HG03060 (cell line): Measurements from ENCODE around the gene SPX.
A peak's percentile ranks its signal among the peaks of the same experiment; 100 is the strongest.

Experiments used
- ATAC-seq: cut with Tn5 transposase; IDR thresholded peaks from one replicate; pipeline ENCODE4 v1.9.1; 2021; ENCODE audit warnings: low read depth, moderate number of reproducible peaks; ENCODE audit not compliant: unreplicated experiment

SPX gene, protein sequence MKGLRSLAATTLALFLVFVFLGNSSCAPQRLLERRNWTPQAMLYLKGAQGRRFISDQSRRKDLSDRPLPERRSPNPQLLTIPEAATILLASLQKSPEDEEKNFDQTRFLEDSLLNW

DNA sequence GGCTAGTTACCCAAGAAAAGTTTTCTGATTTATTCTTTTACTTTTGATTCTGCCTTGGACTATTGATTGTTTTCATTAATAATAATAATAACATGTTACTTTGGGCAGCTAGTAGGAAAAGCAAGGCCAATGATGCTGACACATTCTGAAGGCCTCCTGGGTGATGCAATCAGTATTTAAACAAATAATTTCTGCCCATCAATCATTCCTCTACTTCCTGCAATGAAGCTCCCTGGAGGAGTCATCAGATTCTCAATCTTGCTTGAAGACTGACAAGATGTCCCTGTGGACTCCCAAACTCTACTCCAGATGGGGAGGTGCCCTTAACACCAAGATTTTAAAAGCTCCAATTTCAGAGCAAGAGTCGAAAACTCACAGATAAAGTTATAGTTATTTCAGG is at the start of gene SPX:
SPX (plus strand) TSS at position 244 of the 400 bp plus-strand sequence. CDS start 177 bp downstream, outside the sequence.
- ATAC-seq, result no peak

DNA sequence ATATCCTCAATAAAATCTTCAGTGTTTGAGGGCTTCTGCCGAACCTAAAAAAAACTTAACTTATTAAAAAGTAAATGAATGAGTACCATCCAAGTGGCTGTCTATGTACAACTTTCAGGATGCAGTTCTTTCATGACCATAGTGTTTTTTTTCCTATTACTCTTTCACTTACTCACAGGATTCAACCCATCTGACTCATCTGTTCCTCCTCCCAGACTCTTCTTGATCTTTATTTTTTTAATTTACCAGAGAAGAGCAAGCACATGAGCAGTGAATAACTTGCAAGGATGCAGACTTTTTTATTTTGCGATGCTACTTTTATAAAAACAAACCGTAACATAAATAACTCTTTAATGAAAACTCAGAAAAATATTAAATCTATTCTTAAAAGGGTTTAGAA is 49.1 kb upstream of the SPX start:
- no peak for ATAC-seq

DNA sequence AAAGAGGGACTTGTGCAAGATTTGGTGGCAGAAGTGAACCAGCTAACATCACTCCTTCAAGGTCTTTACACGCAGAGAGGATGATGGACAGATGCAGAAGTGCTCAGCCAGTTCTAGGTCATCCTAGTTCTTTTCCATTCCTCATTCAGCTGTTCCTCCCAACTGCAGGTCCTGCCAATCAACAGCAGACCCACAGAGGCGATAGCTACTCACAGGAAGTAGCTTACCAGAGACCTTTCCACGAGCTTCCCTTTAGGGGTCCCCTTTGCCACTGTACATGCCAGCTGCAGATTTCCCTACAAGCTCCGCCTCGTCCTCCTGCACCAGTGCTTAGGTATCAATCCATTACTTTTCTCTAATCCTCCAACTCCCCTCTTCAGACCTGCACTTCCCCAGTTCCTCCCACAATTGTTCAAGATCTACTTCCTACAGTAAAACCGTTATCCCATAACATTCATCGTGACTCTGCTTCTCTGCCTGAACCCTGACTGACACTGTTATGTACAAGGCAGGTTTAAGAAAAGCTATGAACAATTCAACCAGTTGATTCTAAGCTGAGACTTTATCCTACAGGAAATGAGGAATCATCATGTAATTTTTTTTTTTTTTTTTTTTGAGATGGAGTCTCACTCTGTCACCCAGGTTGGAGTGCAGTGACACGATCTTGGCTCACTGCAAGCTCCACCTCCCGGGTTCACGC is 47.2 kb upstream of the SPX start:
- ATAC-seq, result no peak

- no peak for ATAC-seq
Measured at GRCh38 chr12:21483531-21483930, 42.6 kb upstream of the SPX start.

DNA sequence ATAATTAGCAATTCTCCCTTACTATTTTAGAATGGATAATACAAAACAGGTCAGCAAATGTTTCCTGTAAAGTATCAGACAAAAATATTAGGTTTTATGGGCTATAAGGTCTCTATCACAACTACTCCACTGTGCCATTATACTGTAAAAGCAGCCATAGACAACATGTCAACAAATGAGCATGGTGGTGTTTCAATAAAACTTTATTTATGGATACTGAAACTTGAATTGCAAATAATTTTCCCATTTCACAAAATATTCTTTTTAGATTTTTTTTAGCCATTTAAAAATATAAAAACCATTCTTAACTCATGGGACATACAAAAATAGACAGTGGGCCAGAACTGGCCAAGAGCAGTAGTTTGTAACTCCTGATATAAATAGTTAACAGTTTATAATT is 40.1 kb upstream of the SPX start:
- ATAC-seq, result no peak

- ATAC-seq, result no peak
Measured at GRCh38 chr12:21499765-21500164, 26.3 kb upstream of the SPX start.

GRCh38 chr12:21500786-21501257 is 25.3 kb upstream of the SPX start:
- no peak for ATAC-seq

- ATAC-seq, result peak; percentile 98
Measured at GRCh38 chr12:21501258-21502163, 24.6 kb upstream of the SPX start, which contains the start of the genes GOLT1B and RECQL. GOLT1B (plus strand) TSS chr12:21501789; CDS start chr12:21501924, 135 bp downstream. RECQL (minus strand) TSS chr12:21501635; CDS start chr12:21499570, 2,065 bp downstream.

DNA sequence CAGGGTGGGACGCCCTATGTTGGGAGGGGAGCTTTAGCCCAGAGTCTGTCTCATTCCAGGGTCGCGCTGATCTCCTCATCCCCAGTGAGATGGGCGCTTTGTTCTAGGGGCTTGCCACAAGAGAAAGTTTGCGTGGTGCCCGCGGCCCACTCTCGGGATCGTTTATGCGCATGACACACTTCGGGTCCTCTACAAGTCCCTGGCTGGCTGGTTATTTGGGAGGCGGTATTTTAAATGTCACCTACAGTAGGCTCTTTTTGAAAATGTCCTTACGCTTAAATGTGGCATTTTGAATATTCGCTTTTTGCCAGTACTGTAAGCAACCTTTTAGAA is 24.0 kb upstream of the SPX start:
- no peak for ATAC-seq

- no peak for ATAC-seq
Measured at GRCh38 chr12:21502872-21503271, 23.2 kb upstream of the SPX start.

DNA sequence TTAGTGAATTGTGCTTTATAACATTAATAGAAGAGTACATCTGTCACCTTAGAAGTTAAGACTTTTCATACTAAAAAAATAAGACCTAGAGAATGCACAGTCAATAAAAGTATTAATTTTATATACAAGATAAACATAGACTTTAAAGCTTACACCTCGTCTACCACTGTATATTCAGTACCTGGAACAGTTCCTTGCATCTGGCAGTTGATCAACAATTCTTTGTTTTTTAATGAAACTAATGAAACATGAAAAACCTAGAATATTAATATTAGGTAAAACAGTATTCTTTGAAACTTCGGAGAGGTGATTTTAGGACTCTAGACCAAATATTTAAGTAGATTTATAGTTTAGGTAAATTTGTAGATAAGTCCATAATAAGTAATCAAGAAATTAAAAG is 20.2 kb upstream of the SPX start:
- ATAC-seq, result no peak

DNA sequence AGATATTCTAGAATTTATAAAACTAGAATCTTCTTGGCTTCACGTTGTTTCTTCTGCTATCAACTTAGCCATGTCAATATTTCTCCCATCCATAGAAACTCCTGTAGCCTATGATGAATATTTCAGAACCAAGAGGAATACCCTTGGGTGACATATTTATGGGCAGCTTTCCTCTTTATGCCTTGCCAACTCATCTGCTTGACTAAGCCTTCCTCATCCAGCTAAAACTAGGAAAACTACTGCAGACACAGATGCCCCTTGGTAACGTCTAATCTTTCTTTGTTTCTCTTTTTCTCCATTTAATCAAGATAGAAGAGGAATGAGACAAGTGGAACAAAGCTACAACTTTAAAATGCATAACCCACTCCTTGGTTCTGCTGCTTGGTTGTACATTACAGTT is 18.2 kb upstream of the SPX start:
- no peak for ATAC-seq

DNA sequence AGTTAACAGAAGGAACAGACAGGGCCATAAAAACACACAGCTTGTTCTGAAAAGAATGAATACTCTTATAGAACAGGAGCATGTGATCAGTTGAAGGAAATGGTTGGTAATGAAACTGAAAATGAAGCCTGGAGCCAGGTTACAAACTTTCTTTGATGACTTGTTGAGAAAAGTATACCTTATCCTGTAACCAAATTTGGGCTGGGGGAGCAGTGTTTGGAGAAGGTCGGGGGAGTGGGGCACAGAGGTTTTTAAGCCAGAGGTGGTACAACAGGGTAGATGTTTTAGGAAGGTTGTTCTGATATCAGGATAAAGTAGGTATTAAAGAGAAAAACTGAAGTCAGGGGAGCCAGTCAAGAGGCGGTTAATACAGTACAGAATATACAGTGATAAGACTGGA is 16.3 kb upstream of the SPX start:
- peak; percentile 90 for ATAC-seq

GRCh38 chr12:21516281-21516680 is 9.8 kb upstream of the SPX start:
- ATAC-seq, result no peak

- no peak for ATAC-seq
Measured at GRCh38 chr12:21518451-21518850, 7.6 kb upstream of the SPX start.

DNA sequence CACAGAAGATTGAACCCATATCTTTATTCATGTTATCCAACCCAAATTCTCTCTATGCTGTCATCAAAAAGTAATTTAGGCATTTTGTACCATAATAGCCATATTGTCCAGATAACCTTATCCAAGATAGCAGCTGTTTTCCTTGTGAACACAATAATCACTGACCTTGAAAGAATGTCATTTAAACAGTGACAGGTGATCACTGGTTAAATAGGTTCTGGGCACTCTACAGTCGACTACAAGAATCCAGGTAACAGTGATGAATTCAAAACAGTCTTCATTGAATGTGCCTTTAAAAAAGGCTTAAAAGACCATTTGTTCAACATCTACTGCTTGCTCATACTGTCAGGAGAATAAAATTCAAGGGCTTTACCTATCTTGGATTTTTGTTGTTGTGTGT is 4.6 kb upstream of the SPX start:
- no peak for ATAC-seq

DNA sequence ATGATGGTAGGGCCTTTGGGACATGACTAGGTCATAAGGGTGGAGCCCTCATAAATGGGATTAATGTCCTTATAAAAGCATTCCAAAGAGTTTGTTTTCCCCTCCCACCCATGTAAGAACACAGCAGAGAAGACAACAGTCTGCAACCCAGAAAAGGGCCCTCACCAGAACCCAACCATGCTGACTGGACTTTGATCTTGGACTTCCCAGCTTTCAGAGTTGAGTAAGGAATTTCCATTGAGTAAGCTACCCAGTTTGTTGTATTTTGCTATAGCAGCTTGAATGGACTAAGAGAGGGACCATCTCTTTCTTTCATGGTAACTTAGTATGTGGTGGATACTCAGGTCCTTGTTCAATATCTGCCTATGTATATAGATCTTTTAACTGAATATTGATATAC is 2.9 kb upstream of the SPX start:
- ATAC-seq, result no peak

GRCh38 chr12:21526721-21527345 is 737 bp downstream of the SPX start:
- ATAC-seq, result no peak

DNA sequence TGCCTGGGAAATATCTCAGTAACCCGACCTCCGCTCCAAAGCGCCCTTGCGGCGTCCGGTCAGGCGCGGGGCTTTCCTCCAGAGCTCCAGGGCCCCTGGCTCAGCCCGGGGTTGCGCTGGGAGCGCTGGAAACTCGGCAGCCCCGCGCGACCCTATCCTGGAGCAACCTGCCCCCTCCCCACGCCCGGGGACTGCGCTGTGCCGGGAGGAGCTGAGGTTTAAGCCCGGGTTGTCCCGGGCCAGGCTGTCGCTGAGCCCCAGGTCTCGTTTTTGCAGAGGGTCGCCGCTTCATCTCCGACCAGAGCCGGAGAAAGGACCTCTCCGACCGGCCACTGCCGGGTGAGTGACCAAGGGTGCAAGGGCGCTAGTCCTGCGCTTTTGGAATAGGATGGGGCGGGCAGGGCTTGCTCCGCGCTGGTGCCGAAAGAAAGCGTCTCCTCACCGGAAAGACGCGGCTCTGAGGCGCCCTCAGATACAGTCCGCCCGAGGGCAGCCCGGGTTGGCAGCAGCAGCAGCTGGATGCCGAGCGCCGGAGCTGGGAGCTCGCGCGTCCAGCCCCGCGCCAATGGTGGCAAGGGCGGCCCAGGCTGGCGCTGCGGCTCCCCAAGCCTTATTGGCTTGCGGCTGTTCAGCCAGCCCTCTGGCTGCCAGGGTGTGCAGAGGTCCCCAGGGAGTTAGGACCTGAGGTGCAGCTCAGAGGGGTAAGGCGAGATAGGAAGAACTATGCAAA is 1.5 kb downstream of the SPX start:
- peak; percentile 97 for ATAC-seq

DNA sequence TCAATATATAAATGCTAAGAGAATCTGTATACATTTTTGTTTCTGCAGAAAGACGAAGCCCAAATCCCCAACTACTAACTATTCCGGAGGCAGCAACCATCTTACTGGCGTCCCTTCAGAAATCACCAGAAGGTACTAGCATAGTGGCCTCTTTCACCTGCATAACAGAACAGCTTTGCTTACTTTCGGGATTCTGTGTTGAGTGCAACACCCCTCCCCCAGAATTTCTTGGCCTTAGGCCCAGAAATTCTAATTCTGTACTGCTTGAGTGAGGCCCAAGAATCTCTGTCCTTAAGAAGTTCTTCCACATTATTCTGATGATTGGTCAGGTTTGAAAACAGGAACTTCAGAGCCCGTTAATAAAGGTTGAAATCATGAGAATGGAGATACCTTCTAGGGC is 2.9 kb downstream of the SPX start:
- no peak for ATAC-seq
